ENCODE results near the gene RCN2.
A peak's percentile ranks its signal among the peaks of the same experiment; 100 is the strongest.

RCN2 gene

DNA sequence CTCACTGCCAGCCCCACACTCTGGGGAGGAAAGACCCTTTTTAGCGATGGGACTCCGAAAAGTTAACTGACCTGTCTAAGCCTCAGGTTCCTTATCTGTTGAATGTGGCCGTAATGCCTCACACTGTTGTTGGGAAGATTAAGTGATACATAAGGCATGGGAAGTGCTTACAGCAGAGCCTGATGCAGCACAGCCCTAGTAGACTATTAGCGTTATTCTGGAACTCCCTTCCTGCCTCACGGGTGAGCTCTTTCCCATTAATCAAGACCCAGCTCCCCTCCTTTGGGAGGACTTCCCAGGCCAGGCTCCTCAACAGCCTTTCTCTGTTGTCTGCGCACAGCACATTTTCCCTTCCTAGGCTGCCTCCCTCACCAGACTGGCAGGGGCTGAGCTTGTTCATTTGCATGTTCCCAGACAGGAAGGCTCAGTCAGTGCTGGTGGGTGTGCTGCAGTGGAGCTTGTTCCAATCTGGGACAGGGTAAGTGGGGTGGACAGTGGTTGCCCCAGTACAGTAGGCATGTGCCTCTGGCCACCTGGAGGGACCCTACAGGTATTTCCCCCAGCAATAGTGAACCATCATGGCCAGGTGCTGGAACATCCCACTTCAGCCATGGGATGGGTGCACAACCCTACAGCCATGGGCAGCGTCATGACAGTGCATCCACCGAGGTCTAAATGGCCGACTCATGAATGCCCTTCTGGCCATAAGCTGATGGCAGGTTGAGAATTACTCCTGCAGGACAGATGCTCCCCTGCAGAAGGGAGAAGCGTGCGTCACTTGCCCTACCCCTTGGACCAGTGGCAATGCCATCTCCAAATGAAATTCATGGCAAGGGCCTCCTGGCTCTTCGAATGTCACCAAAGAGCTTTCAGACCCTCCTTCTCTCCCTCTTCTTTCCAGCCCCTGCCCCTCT, 57.6 kb downstream of the RCN2 start:
- peak overlapping the region; percentile 96 for H3K27ac Mint-ChIP-seq
- H3K9me3 Mint-ChIP-seq, result no peaks in the 10 kb centered on the region
- no peaks in the 10 kb centered on the region for H3K36me3 Mint-ChIP-seq (ENCODE audit: low read depth)
- no peak for DNase-seq (ENCODE audit: low spot score)
- H3K4me3 Mint-ChIP-seq, result peak overlapping the region; percentile 64
- H3K27me3 Mint-ChIP-seq (ENCODE audit: low read depth), result no peaks in the 10 kb centered on the region
- H3K4me1 Mint-ChIP-seq (ENCODE audit: low read depth), result peaks cover 61% of the 10 kb centered on the region

DNA sequence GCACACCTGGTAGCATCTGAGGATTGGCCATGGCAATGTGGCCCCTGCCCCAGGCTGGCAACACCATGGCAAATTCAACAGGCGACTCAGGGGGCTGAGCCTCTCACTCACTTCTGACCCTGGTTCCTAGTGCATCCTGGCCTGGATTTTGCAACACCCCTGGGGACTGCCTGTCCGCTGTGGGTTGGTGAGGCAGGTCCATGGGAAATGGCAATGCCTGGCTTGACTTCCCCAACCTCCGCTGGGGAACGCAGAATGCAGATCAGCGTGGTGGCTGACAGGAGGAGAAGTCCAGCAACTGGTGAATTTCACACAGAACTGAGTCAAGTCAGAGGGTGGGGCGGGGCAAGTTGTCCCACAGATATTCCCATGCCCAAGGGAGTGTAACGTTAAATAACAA, 59.5 kb downstream of the RCN2 start:
- no peaks in the 10 kb centered on the region for H3K9me3 Mint-ChIP-seq
- no peak for DNase-seq (ENCODE audit: low spot score)
- no peak overlapping the region for H3K4me3 Mint-ChIP-seq
- H3K4me1 Mint-ChIP-seq (ENCODE audit: low read depth), result peaks cover 63% of the 10 kb centered on the region
- no peak overlapping the region for H3K27ac Mint-ChIP-seq
- H3K36me3 Mint-ChIP-seq (ENCODE audit: low read depth), result peaks cover 6% of the 10 kb centered on the region
- no peaks in the 10 kb centered on the region for H3K27me3 Mint-ChIP-seq (ENCODE audit: low read depth)

DNA sequence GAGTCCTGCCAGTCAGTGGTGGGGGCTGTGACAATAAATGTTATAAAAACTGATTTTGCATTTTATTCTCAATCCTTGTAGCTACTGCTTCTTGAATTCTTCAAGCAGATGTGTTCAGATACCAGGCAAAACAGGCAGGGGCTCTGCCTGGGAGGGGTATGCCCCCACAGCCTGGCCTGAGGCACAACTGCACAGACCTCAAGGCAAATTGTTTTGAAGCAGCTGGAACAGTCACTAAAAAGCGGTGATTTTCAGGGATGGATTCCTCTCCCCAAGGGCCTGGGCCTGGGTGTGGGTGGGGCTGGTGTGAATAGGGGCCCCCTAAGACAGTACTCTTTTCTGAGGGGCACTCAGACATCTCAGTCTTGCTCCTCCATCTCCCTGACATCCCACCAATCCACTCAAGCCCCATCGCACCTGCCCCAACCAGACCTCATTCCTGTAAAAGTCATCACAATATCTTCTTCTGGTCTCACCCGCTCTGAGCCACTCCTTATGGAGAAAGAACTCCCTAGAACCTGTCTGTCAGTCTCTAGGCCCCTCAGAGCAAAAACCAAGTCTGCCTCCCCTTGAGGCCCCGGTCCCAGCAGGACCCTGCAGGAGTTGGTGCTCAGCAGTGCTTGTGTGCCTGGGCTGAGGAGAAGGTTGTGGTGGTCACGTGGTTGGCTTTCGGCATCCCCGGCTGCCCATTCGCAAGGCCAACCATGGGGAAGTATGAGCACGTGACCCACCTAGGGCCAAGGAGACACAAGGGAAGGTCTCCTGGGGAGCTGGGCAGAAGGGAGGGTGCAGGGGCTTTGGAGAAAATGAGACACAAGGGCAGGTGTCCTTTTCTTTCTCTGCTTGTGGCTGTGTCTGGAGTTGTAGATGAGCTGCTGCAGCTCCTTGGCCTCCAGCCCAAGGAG, 60.4 kb downstream of the RCN2 start:
- no peak overlapping the region for H3K4me3 Mint-ChIP-seq
- H3K4me1 Mint-ChIP-seq (ENCODE audit: low read depth), result peaks cover 60% of the 10 kb centered on the region

DNA sequence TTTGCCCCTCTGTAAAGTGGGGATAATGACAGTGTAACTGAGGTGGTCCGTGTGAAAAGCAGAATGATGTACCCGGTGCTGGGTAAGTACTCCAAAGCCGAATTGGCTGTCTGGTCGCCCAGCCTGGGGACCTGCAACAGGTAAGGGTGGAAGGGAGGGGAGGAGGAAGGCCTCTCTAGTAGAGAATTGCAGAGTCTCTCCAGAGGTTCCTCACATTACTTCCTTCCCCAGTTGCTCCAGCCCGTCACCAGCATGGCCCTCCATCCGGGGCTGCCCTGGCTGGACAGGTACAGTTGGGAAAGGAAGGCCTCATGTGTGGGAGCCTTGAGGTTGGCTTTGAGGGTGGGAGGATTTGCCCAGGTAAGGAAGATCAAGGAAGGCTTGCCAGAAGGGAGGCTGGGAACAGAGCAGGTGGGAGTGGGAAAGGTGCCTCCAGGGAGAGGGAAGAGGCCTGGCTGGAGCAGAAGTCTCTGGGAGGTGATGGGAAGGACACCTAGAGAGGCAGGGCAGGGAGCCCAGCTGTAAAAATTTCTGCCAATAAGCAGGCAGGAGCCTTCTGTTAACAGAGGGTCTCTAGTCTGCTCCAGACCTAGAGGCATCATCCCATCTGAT, 61.7 kb downstream of the RCN2 start:
- Mint-ChIP-seq H3K4me3 (peak overlapping the region; percentile 97), H3K27me3 (ENCODE audit: low read depth) (no peaks in the 10 kb centered on the region), H3K4me1 (ENCODE audit: low read depth) (peaks cover 63% of the 10 kb centered on the region), H3K27ac (peak overlapping the region; percentile 92), H3K9me3 (no peaks in the 10 kb centered on the region), H3K36me3 (ENCODE audit: low read depth) (peaks cover 17% of the 10 kb centered on the region)
- DNase-seq (ENCODE audit: low spot score), result no peak

More for the DNA sequence above, 60.4 kb downstream of the RCN2 start:
- H3K27me3 Mint-ChIP-seq (ENCODE audit: low read depth), result no peaks in the 10 kb centered on the region
- peak overlapping the region; percentile 22 for H3K27ac Mint-ChIP-seq
- DNase-seq (ENCODE audit: low spot score), result no peak
- H3K36me3 Mint-ChIP-seq (ENCODE audit: low read depth), result peaks cover 6% of the 10 kb centered on the region
- H3K9me3 Mint-ChIP-seq, result no peaks in the 10 kb centered on the region

DNA sequence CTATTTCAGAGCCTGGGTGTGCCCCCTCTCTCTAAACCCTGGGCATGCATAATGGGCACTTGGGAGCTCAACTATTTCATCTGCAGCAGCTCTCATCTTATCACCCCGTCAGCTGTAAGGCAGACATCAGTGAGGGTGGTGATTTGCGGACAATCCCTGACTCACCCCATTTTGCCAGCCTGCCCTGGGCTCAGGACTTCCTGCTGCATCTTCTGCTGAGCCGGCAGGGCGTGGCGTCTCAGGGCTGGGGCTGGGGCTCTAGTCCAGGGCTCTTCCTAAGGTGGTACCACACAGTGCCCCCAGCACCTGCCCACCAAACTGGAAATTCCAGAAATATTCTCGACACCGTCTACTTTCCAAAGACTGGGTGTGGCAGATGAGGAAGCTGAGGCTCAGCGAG, 62.5 kb downstream of the RCN2 start:
- peak overlapping the region; percentile 92 for H3K27ac Mint-ChIP-seq
- peaks cover 63% of the 10 kb centered on the region for H3K4me1 Mint-ChIP-seq (ENCODE audit: low read depth)
- peaks cover 22% of the 10 kb centered on the region for H3K36me3 Mint-ChIP-seq (ENCODE audit: low read depth)
- peak; percentile 70 for DNase-seq (ENCODE audit: low spot score)
- no peaks in the 10 kb centered on the region for H3K9me3 Mint-ChIP-seq
- H3K27me3 Mint-ChIP-seq (ENCODE audit: low read depth), result no peaks in the 10 kb centered on the region
- peak overlapping the region; percentile 97 for H3K4me3 Mint-ChIP-seq

DNA sequence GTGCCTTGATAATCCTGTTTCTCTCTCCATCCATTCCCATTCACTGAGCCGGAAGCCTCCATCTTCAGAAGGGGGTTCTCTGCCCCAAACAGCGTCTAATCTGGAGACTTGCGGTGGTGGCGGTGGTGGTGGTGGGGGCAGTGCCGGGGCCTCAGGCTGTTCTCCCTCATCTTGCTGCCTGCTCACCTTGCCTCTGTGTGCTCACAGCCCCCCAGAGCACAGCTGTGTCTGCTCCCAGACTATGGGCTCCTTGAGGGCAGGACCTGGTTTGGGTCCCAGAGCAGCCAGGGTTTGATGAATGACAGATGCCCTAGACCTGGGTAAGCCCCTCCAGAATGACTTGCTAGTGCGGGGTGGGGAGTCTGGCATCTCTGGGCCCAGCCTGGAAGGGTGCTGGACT, 62.9 kb downstream of the RCN2 start:
- no peaks in the 10 kb centered on the region for H3K9me3 Mint-ChIP-seq
- no peak for DNase-seq (ENCODE audit: low spot score)
- peaks cover 64% of the 10 kb centered on the region for H3K4me1 Mint-ChIP-seq (ENCODE audit: low read depth)
- H3K36me3 Mint-ChIP-seq (ENCODE audit: low read depth), result peaks cover 24% of the 10 kb centered on the region
- no peaks in the 10 kb centered on the region for H3K27me3 Mint-ChIP-seq (ENCODE audit: low read depth)
- H3K27ac Mint-ChIP-seq, result peak overlapping the region; percentile 92
- H3K4me3 Mint-ChIP-seq, result peak overlapping the region; percentile 97

DNA sequence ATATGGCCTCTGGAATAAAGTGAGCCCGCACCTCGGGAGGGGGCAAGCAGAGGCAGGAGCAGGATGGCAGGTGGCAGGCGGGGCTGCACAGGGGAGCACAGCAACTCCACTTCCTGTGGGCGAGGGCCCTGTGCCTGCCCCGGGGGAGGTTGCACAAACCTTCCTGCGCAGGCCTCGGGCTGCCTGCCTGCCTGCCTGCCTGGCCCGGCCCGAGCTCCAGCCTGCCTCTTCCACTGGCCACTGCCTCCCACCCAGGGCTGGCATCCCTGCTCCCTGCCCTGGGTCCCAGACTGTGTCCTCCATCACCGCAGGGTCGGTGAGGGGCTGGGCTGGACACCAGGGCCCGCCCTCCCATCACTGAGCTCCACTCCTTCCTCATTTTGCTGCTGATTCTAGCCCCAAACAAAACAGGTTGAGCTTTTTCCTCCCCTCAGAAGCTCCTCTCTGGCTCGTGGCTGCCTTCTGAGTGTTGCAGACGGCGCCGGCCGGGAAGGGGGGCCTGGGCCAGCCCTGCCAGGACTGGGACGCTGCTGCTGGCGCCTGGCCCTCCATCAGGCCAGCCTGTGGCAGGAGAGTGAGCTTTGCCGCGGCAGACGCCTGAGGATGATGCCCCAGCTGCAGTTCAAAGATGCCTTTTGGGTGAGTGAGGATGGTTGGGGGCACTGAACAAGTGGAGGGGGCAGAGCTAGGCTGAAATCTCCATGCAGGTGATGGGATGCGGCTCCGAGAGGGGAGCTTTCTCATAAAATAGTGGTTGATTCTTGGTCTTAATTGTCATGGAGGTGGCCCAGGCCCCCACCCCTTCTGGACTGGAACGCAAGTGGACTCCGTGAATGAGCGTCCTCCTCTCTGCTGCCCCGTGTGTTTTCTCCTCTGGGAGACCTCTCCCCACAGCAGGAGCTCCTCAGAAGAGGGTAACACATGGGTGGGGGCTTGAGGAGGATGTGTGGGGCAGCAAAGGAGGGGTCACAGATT, 63.7 kb downstream of the RCN2 start, which contains the start of gene PSTPIP1:
Gene PSTPIP1 (plus strand): TSS at position 156 of the 975 bp plus-strand sequence. CDS start 448 bp downstream, at position 604.
- Mint-ChIP-seq H3K36me3 (ENCODE audit: low read depth) (peaks cover 27% of the 10 kb centered on the region), H3K4me1 (ENCODE audit: low read depth) (peaks cover 66% of the 10 kb centered on the region)
- peak; percentile 69 for DNase-seq (ENCODE audit: low spot score)

DNA sequence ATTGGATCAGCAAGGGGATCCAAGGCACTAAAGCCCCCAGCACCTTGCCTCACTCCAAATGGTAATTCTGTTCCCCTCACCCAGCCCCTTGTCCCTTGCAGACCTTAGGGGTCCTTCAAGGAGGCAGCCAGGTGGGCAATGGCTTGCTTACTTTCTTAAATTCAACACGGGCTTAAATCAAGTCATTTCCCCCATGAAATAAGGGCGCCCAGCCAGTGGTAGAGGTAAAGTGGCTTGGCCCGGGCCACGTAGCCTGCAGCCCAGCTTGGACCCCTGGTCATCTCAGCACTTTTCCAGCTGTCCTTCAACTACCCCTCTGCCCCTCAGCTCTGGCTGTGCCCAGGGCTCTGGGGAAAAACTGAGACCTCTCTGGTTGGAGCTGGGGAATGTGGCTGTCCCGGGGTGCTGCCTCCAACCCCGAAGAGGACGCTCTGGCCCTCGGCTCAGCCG, 64.6 kb downstream of the RCN2 start:
- DNase-seq (ENCODE audit: low spot score), result no peak
- H3K36me3 Mint-ChIP-seq (ENCODE audit: low read depth), result peaks cover 33% of the 10 kb centered on the region
- H3K9me3 Mint-ChIP-seq, result no peaks in the 10 kb centered on the region
- H3K4me1 Mint-ChIP-seq (ENCODE audit: low read depth), result peaks cover 67% of the 10 kb centered on the region
- no peaks in the 10 kb centered on the region for H3K27me3 Mint-ChIP-seq (ENCODE audit: low read depth)
- peak overlapping the region; percentile 92 for H3K27ac Mint-ChIP-seq
- H3K4me3 Mint-ChIP-seq, result peak overlapping the region; percentile 97

More for the DNA sequence above, 63.7 kb downstream of the RCN2 start, which contains the start of gene PSTPIP1:
- Mint-ChIP-seq H3K27ac (peak within 1 kb of the TSS; percentile 92), H3K4me3 (peak within 1 kb of the TSS; percentile 97), H3K9me3 (no peaks in the 10 kb centered on the region), H3K27me3 (ENCODE audit: low read depth) (no peaks in the 10 kb centered on the region)

DNA sequence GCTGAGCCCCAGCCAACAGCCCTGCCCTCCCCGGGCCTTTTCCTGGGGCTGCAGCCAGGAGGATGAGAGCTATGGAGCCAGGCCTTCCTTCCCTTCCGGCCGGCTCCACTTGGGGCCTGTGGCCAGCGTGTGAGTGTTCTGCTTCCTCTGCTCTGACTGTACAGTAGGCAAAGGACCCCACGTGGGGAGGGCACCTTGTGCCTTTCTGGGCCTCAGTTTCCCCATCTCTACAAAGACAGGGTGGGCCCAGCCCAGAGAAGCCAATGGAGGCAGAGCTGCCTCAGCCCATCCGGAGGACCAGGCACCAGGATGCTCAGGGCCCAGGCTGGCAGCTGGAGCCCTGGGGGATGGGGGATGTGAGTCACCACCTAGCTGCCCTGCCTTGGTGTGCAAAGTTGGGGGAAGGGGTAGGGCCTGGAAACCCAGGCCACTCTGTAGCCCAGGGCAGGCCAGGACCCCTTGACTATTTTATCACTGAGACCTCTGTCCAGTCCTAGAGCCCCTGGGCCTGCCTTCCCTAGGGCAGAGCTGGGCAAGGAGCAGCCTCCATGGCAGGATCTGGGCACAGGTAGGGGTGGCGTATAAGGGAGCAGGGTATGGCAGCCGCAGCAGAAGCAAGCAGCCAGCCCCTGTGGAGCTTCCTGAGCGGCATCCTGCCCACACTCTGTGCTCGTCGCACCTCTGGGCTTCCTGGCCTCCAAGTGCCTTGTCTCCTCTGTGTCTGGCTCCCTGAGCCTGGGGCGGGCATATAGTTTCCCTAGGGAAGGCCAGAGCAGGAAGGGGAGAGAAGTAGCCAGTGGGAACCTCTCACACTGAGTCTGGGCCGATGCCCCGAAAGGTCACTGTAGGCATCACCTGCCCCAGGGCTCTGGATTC, 65.2 kb downstream of the RCN2 start:
- Mint-ChIP-seq H3K4me1 (ENCODE audit: low read depth) (peaks cover 67% of the 10 kb centered on the region), H3K9me3 (no peaks in the 10 kb centered on the region), H3K36me3 (ENCODE audit: low read depth) (peaks cover 38% of the 10 kb centered on the region), H3K4me3 (peak overlapping the region; percentile 97), H3K27me3 (ENCODE audit: low read depth) (no peaks in the 10 kb centered on the region), H3K27ac (peak overlapping the region; percentile 92)
- peak; percentile 60 for DNase-seq (ENCODE audit: low spot score)

DNA sequence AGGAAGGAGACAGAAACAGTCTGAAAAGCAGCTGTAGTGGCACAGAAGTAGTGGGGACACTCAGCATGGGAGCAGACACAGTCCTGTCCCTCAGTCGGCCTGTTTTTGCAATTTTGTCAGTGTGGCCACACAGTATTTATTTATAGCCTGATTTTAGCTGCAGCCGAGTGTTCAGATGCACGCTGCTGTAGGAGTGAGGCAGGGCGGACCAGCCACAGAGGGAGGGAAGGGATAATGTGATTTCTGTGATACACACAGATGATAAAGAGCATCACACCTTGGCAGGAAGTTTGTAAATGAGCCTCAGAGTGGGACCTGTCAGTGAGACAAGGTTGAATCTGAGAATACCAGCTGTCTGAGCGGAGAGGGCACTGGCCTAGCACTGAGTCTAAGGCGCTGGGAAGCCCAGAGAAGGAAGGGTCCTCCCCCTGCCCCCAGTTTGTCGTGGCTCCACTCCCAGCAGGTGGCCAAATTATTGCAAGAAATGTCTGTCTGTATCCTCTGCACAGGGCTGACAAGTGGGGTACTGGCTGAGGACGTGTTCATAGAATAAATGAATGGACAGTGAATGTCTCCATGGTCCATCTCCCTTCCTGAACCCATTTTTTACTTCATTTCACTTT, 67.2 kb downstream of the RCN2 start:
- peak overlapping the region; percentile 97 for H3K4me3 Mint-ChIP-seq

DNA sequence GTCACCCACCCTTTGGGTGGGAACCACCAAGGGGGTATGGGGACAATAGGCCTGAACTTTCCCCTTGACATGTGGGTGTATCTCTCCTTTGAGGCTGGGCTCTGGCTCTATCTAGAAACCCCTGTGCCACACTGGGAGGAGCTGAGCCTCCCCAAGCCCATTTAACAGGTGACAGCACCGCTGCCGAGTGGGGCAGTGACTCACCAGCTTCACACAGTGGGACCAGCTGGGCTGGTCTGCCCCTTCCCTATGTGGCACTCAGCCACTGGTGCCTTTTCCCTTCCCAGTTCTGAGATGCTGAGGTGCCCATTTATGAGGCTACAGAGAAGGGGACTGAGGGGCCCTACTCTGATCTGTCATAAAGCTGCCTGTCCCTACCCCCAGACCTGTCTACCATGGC, 68.4 kb downstream of the RCN2 start:
- Mint-ChIP-seq H3K36me3 (ENCODE audit: low read depth) (peaks cover 59% of the 10 kb centered on the region), H3K27me3 (ENCODE audit: low read depth) (no peaks in the 10 kb centered on the region), H3K27ac (no peak overlapping the region), H3K4me1 (ENCODE audit: low read depth) (peaks cover 69% of the 10 kb centered on the region), H3K9me3 (no peaks in the 10 kb centered on the region), H3K4me3 (peak overlapping the region; percentile 97)
- no peak for DNase-seq (ENCODE audit: low spot score)

More for the DNA sequence above, 67.2 kb downstream of the RCN2 start:
- Mint-ChIP-seq H3K9me3 (no peaks in the 10 kb centered on the region), H3K27me3 (ENCODE audit: low read depth) (no peaks in the 10 kb centered on the region), H3K36me3 (ENCODE audit: low read depth) (peaks cover 48% of the 10 kb centered on the region), H3K27ac (peak overlapping the region; percentile 70), H3K4me1 (ENCODE audit: low read depth) (peaks cover 70% of the 10 kb centered on the region)
- DNase-seq (ENCODE audit: low spot score), result no peak
